MM.1S (cell line): ENCODE results near the gene TOP2B.

ENCODE experiments used
- EZH2 ChIP-seq: fragments of 300-600 bp; sonication (generic); optimal IDR thresholded peaks from 2 replicates; pipeline ENCODE3; 2017; ENCODE audit warnings: low read depth, mild to moderate bottlenecking, antibody characterized with exemption, low read length, mixed read lengths
- EZH2phosphoT487 ChIP-seq: fragments of 300-600 bp; sonication (generic); IDR thresholded peaks from 2 replicates; pipeline ENCODE4 v1.6.1; 2018; ENCODE audit warnings: antibody characterized with exemption, low read length
- TF ChIP-seq, protein P1 (sequence below): fragments of 300-600 bp; sonication (generic); IDR thresholded peaks from 2 replicates; pipeline ENCODE4 v1.5.1; 2016; ENCODE audit warnings: antibody characterized with exemption, low read length, mixed read lengths

DNA sequence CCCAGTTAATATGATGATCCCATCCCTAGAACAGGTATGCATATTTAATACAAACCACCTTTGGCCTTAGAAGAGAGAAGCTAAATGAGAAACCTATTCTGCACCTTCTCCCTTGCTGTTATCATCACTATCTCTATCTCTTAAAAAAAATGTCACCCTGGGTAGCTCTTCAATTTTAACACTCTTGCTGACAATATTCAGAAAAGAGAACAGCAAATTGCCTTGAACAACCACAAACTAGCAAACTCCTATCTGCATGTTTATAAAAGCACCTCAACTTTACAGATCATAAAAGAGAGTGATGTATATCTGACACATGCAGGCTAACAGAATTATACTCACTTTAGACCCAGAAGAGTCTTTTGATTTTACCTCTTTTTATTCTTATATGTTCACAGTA, 7.4 kb downstream of the TOP2B start:
- TF ChIP-seq, protein P1, sequence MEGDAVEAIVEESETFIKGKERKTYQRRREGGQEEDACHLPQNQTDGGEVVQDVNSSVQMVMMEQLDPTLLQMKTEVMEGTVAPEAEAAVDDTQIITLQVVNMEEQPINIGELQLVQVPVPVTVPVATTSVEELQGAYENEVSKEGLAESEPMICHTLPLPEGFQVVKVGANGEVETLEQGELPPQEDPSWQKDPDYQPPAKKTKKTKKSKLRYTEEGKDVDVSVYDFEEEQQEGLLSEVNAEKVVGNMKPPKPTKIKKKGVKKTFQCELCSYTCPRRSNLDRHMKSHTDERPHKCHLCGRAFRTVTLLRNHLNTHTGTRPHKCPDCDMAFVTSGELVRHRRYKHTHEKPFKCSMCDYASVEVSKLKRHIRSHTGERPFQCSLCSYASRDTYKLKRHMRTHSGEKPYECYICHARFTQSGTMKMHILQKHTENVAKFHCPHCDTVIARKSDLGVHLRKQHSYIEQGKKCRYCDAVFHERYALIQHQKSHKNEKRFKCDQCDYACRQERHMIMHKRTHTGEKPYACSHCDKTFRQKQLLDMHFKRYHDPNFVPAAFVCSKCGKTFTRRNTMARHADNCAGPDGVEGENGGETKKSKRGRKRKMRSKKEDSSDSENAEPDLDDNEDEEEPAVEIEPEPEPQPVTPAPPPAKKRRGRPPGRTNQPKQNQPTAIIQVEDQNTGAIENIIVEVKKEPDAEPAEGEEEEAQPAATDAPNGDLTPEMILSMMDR = no peak
- TF ChIP-seq EZH2phosphoT487 = no peak
- TF ChIP-seq EZH2 = no peak
